Smooth muscle cell (in vitro differentiated cells): ENCODE measurements around the gene LPAR1. TPM values are rescaled to one million over a fixed set of nuclear protein-coding genes. Genes with fewer than 3 reads are reported as not detected.

Experiments used
- DNase-seq: peaks from one replicate; lab custom pipeline; 2025; ENCODE audit not compliant: unreplicated experiment; lab: John Stamatoyannopoulos, UW
- H2AFZ ChIP-seq: fragments of 200-600 bp; sonication (generic); 2 replicates; pipeline ENCODE4 v1.6.0; 2016; ENCODE audit warnings: antibody characterized with exemption, low read depth, mild to moderate bottlenecking
- H3F3A ChIP-seq: fragments of 200-600 bp; sonication (generic); 2 replicates; pipeline ENCODE4 v1.6.0; 2017; ENCODE audit warnings: antibody characterized with exemption, low read depth
- H3K27ac ChIP-seq: fragments of 200-600 bp; sonication (generic); 2 replicates; pipeline ENCODE4 v1.5.1; 2016; ENCODE audit warnings: low read depth, mild to moderate bottlenecking
- H3K27me3 ChIP-seq: fragments of 200-600 bp; sonication (generic); 2 replicates; pipeline ENCODE4 v1.6.1; 2016; ENCODE audit warnings: low read depth, mild to moderate bottlenecking
- H3K36me3 ChIP-seq: fragments of 200-600 bp; sonication (generic); 2 replicates; pipeline ENCODE4 v1.5.1; 2016; ENCODE audit warnings: low read depth
- H3K4me1 ChIP-seq: fragments of 200-600 bp; sonication (generic); 2 replicates; pipeline ENCODE4 v1.5.1; 2016; ENCODE audit warnings: low read depth
- H3K4me2 ChIP-seq: fragments of 200-600 bp; sonication (generic); 2 replicates; pipeline ENCODE4 v1.6.0; 2016; ENCODE audit warnings: mild to moderate bottlenecking
- H3K4me3 ChIP-seq: fragments of 200-600 bp; sonication (generic); 2 replicates; pipeline ENCODE4 v1.5.1; 2016; ENCODE audit warnings: mild to moderate bottlenecking
- H3K79me2 ChIP-seq: fragments of 200-600 bp; sonication (generic); 2 replicates; pipeline ENCODE4 v1.6.0; 2016; ENCODE audit warnings: low read depth, mild to moderate bottlenecking
- H3K9ac ChIP-seq: fragments of 200-600 bp; sonication (generic); 2 replicates; pipeline ENCODE4 v1.6.0; 2016; ENCODE audit warnings: low read depth
- H3K9me3 ChIP-seq: fragments of 200-600 bp; sonication (generic); replicated peaks from 2 replicates; pipeline ENCODE4 v1.5.1; 2016; ENCODE audit warnings: low read depth
- H4K20me1 ChIP-seq: fragments of 200-600 bp; sonication (generic); 2 replicates; pipeline ENCODE4 v1.6.0; 2016; ENCODE audit warnings: low read depth
- CTCF ChIP-seq: fragments of 200-600 bp; sonication (generic); IDR thresholded peaks from 2 replicates; pipeline ENCODE4 v1.5.1; 2017; ENCODE audit warnings: borderline replicate concordance, mild to moderate bottlenecking, antibody characterized with exemption; ENCODE audit not compliant: insufficient read depth, poor library complexity, severe bottlenecking
- WGBS: methylation state at CpG from one replicate; pipeline ENCODE4 v1.1.7; 2016; ENCODE audit warnings: low lambda C conversion rate; 5-methylcytosine and 5-hydroxymethylcytosine counted together
- polyA plus RNA-seq: library from polyadenylated mRNA; unstranded; fragments of >200 nt; fragmentation: Nextera tagmentation; extraction: Ambion mirVana; gene quantifications from 2 replicates; pipeline ENCODE4 v1.2.1, GENCODE V29; 2016
- total RNA-seq: library from RNA; depleted of rRNA; stranded (reverse); fragments of >200 nt; gene quantifications from 2 replicates; pipeline ENCODE4 v1.2.3, GENCODE V29; 2014

LPAR1 gene
- total and polyA plus RNA-seq, 2 experiments from 2014 or later = 20.5 to 21.3 TPM

- 93% methylated on average over 9 of the region's 9 CpGs for WGBS
Measured at GRCh38 chr9:111034898-111035539, 3.3 kb downstream of the LPAR1 start.

GRCh38 chr9:111034170-111034897 lies 3.9 kb downstream of the LPAR1 start:
- H3K4me3 ChIP-seq = no peak overlapping the region
- peaks cover 42% of the 10 kb centered on the region for H3K4me1 ChIP-seq
- H3K27me3 ChIP-seq = no peaks in the 10 kb centered on the region
- 84% methylated on average over 6 of the region's 6 CpGs for WGBS
- TF ChIP-seq CTCF = no peak
- H3K4me2 ChIP-seq = peak overlapping the region; percentile 55
- peaks cover 6% of the 10 kb centered on the region for H3F3A ChIP-seq
- no peak overlapping the region for H2AFZ ChIP-seq
- no peak overlapping the region for H3K9ac ChIP-seq
- no peak for DNase-seq
- H3K79me2 ChIP-seq = peaks cover 56% of the 10 kb centered on the region
- H3K36me3 ChIP-seq = no peaks in the 10 kb centered on the region
- no peaks in the 10 kb centered on the region for H3K9me3 ChIP-seq
- peaks cover 53% of the 10 kb centered on the region for H4K20me1 ChIP-seq
- H3K27ac ChIP-seq = no peak overlapping the region

More at GRCh38 chr9:111034898-111035539, 3.3 kb downstream of the LPAR1 start:
- Histone ChIP-seq H3K4me3 (no peak overlapping the region), H3K27ac (no peak overlapping the region), H3F3A (peaks cover 12% of the 10 kb centered on the region), H3K79me2 (peaks cover 52% of the 10 kb centered on the region), H3K4me2 (no peak overlapping the region), H2AFZ (no peak overlapping the region), H3K27me3 (no peaks in the 10 kb centered on the region), H3K9ac (no peak overlapping the region), H3K36me3 (no peaks in the 10 kb centered on the region), H4K20me1 (peaks cover 50% of the 10 kb centered on the region), H3K9me3 (no peaks in the 10 kb centered on the region), H3K4me1 (peaks cover 42% of the 10 kb centered on the region)
- DNase-seq = no peak
- no peak for TF ChIP-seq CTCF

- Histone ChIP-seq H3K27me3 (no peaks in the 10 kb centered on the region), H3K79me2 (peaks cover 59% of the 10 kb centered on the region), H4K20me1 (peaks cover 57% of the 10 kb centered on the region), H3F3A (no peaks in the 10 kb centered on the region), H3K36me3 (no peaks in the 10 kb centered on the region), H3K4me1 (peaks cover 22% of the 10 kb centered on the region), H2AFZ (no peak overlapping the region), H3K4me3 (no peak overlapping the region), H3K9ac (no peak overlapping the region), H3K27ac (no peak overlapping the region), H3K4me2 (no peak overlapping the region), H3K9me3 (no peaks in the 10 kb centered on the region)
- 51% methylated on average over 5 of the region's 5 CpGs for WGBS
- no peak for TF ChIP-seq CTCF
- no peak for DNase-seq
Measured at GRCh38 chr9:111030492-111030891, 7.8 kb downstream of the LPAR1 start.
